Esophagus muscularis mucosa (tissue), 3 donors: Measurements from ENCODE around the gene ERBB4.

Source experiments
- CTCF ChIP-seq, 3 experiments: fragments of 200-600 bp in 2 of 3; fragments of 450-650 bp in 1 of 3; sonication (generic) in 2 of 3; IDR thresholded peaks; one replicate each; pipeline ENCODE4 v1.5.1; 2017 to 2019; ENCODE audit warnings: antibody characterized with exemption in 3 of 3, mild to moderate bottlenecking in 2 of 3, moderate library complexity in 1 of 3
- POLR2A ChIP-seq: fragments of 450-650 bp; IDR thresholded peaks from one replicate; pipeline ENCODE4 v1.6.1; 2017; ENCODE audit warnings: antibody characterized with exemption, moderate library complexity, mild to moderate bottlenecking, low read depth

- no peak for TF ChIP-seq CTCF (IDR thresholded peaks at IDR 0.05)
- no peak for TF ChIP-seq POLR2A
These were observed 525.0 kb downstream of the ERBB4 start for GRCh38 chr2:212013626-212014025.
